Myocyte (in vitro differentiated cells): ENCODE measurements around the gene SRSF2. TPM values are rescaled to one million over a fixed set of nuclear protein-coding genes. Genes with fewer than 3 reads are reported as not detected.

Experiments
- microRNA counts: library from miRNA; unstranded; fragments of <30 nt; microRNA quantifications from one replicate; lab custom pipeline; 2016
- microRNA-seq: library from miRNA; unstranded; fragments of <30 nt; microRNA quantifications from one replicate; pipeline ENCODE4, GENCODE V29; 2016
- total RNA-seq: library from RNA; depleted of rRNA; stranded (reverse); fragments of >200 nt; gene quantifications from 2 replicates; pipeline ENCODE4 v1.2.3, GENCODE V29; 2014

Gene SRSF2
- total RNA-seq, 1 donor from 2014 or later = 154 TPM

MicroRNAs within 50 kb of the gene (microRNA counts, 767-probe panel; counts per million panel counts)
- microRNA hsa-miR-636 (lab: Ali Mortazavi, UCI) = not detected

Small RNAs within 50 kb of the gene (microRNA-seq; reads per million reads assigned to microRNA genes)
- gene MIR636 = 0.48 reads per million

Other genes starting within 250 kb of the SRSF2 start
- gene RHBDF2, start 235.9 kb downstream of the SRSF2 start, total RNA-seq = 6.5 and 7.5 TPM in 2 replicates
- gene CYGB, start 199.6 kb downstream of the SRSF2 start, total RNA-seq = 3.2 and 7.7 TPM in 2 replicates
- not detected in 2 replicates for gene PRCD, start 197.3 kb downstream of the SRSF2 start, total RNA-seq
- gene ST6GALNAC2, start 151.5 kb downstream of the SRSF2 start, total RNA-seq = 0.78 and 0.91 TPM in 2 replicates
- 0.21 TPM in 1 of 2 replicates, not detected in the other for gene ST6GALNAC1, start 93.6 kb downstream of the SRSF2 start, total RNA-seq
- gene MXRA7, start 26.4 kb downstream of the SRSF2 start, total RNA-seq = 716 and 760 TPM in 2 replicates
- gene JMJD6, start 10.7 kb downstream of the SRSF2 start, total RNA-seq = 22.5 and 33.8 TPM in 2 replicates
- 34.8 and 35.8 TPM in 2 replicates for gene METTL23, start 10.5 kb downstream of the SRSF2 start, total RNA-seq
- 44.1 and 47.2 TPM in 2 replicates for gene MFSD11, start 788 bp upstream of the SRSF2 start, total RNA-seq
- gene MGAT5B, start 131.1 kb upstream of the SRSF2 start, total RNA-seq = 0.11 TPM in 1 of 2 replicates, not detected in the other